Spinal cord (tissue), 10 donors: Measurements from ENCODE around the gene GNG3. TPM values are rescaled to one million over a fixed set of nuclear protein-coding genes. Genes with fewer than 3 reads are reported as not detected.
A peak's percentile ranks its signal among the peaks of the same experiment; 100 is the strongest.

ENCODE experiments used
- DNase-seq, 6 donors: peaks; one replicate each; pipeline versions ENCODE4 v3.0.0 to v3.0.0-alpha.2; 2013 to 2015; ENCODE audit warnings: low spot score in 6 of 6, low read depth in 4 of 6
- H3K27ac ChIP-seq: one replicate; pipeline ENCODE4 v1.5.1; 2013; ENCODE audit warnings: low read depth, low read length, control low read depth
- H3K27me3 ChIP-seq: one replicate; pipeline ENCODE4 v1.6.1; 2013; ENCODE audit warnings: low read length; ENCODE audit not compliant: control insufficient read depth, insufficient read depth
- H3K36me3 ChIP-seq: one replicate; pipeline ENCODE4 v1.6.1; 2013; ENCODE audit warnings: low read length; ENCODE audit not compliant: control insufficient read depth, insufficient read depth
- H3K4me1 ChIP-seq: one replicate; pipeline ENCODE4 v1.6.1; 2013; ENCODE audit warnings: low read length; ENCODE audit not compliant: control insufficient read depth, insufficient read depth
- H3K4me3 ChIP-seq: one replicate; pipeline ENCODE4 v1.5.1; 2013; ENCODE audit warnings: low read depth, low read length, control low read depth
- H3K9me3 ChIP-seq: one replicate; pipeline ENCODE4 v1.6.1; 2013; ENCODE audit warnings: low read length; ENCODE audit not compliant: control insufficient read depth, insufficient read depth
- WGBS: methylation state at CpG from one replicate; pipeline ENCODE4 v1.1.5; 2013; ENCODE audit warnings: missing lambda C conversion rate; ENCODE audit not compliant: insufficient coverage; 5-methylcytosine and 5-hydroxymethylcytosine counted together
- polyA plus RNA-seq, 2 donors: library from polyadenylated mRNA; unstranded; fragments of 120-200 nt; gene quantifications; one replicate each; pipeline ENCODE4 v1.2.1, GENCODE V29; 2013; ENCODE audit not compliant: insufficient read length in 2 of 2
- small RNA-seq: library from RNA; depleted of rRNA; stranded (forward); fragments of <200 nt; gene quantifications from one replicate; pipeline ENCODE3, GENCODE V24; 2014; ENCODE audit warnings: low replicate concordance
- total RNA-seq, 2 donors: library from RNA; depleted of rRNA in 1 of 2; stranded (reverse); fragments of 120-200 nt in 1 of 2; fragments of >200 nt in 1 of 2; gene quantifications; one replicate each; pipeline versions ENCODE4 v1.2.3 to v1.2.4, GENCODE V29; 2013 to 2014
- donor health status: healthy.

The GNG3 gene
- total and polyA plus RNA-seq, 4 donors, result 25.6 to 295 (median 171) TPM

- Histone ChIP-seq H3K4me3 (peak overlapping the region; percentile 90), H3K4me1 (peaks cover 25% of the 10 kb centered on the region), H3K27ac (peak overlapping the region; percentile 98), H3K27me3 (no peaks in the 10 kb centered on the region), H3K36me3 (peaks cover 24% of the 10 kb centered on the region), H3K9me3 (no peaks in the 10 kb centered on the region)
- WGBS, result 78% methylated on average over 13 of the region's 15 CpGs
- DNase-seq, result no peak
Measured at GRCh38 chr11:62752994-62753735, 45.7 kb downstream of the GNG3 start.

- Histone ChIP-seq H3K27ac (peak within 1 kb of the TSS; percentile 98), H3K9me3 (no peaks in the 10 kb centered on the region), H3K27me3 (no peaks in the 10 kb centered on the region), H3K36me3 (peaks cover 21% of the 10 kb centered on the region), H3K4me1 (peaks cover 25% of the 10 kb centered on the region), H3K4me3 (peak within 1 kb of the TSS; percentile 90)
- under 1% methylated on average over 47 of the region's 47 CpGs for WGBS
- peak; percentile 94 to 100 (median 97) for DNase-seq
Measured at GRCh38 chr11:62753736-62754603, 46.5 kb downstream of the GNG3 start, which contains the start of gene ZBTB3. Gene ZBTB3 (minus strand): TSS chr11:62754160. CDS start chr11:62753664, 496 bp downstream.

- WGBS, result 68% methylated on average over 4 of the region's 10 CpGs
- Histone ChIP-seq H3K27ac (peak overlapping the region; percentile 10), H3K4me1 (peaks cover 25% of the 10 kb centered on the region)
Measured at GRCh38 chr11:62755086-62755615, 47.7 kb downstream of the GNG3 start.

GRCh38 chr11:62757846-62758788 is 50.6 kb downstream of the GNG3 start:
- H3K4me1 ChIP-seq, result peaks cover 28% of the 10 kb centered on the region
- H3K4me3 ChIP-seq, result no peak overlapping the region
- H3K27me3 ChIP-seq, result no peaks in the 10 kb centered on the region
- H3K36me3 ChIP-seq, result peaks cover 6% of the 10 kb centered on the region
- H3K27ac ChIP-seq, result no peak overlapping the region
- no peak for DNase-seq
- WGBS, result 33% methylated on average over 4 of the region's 9 CpGs
- no peaks in the 10 kb centered on the region for H3K9me3 ChIP-seq

More at GRCh38 chr11:62755086-62755615, 47.7 kb downstream of the GNG3 start:
- H3K27me3 ChIP-seq, result no peaks in the 10 kb centered on the region
- no peak overlapping the region for H3K4me3 ChIP-seq
- peaks cover 21% of the 10 kb centered on the region for H3K36me3 ChIP-seq
- DNase-seq, result no peak
- no peaks in the 10 kb centered on the region for H3K9me3 ChIP-seq

Small RNA genes lying within 50 kb of the gene (small RNA-seq; reads per million reads assigned to genes)
- gene SNORA57, result not detected

Other genes with a start within 250 kb of the GNG3 start
- gene AHNAK, start 160.9 kb upstream of the GNG3 start, total RNA-seq, result 100 to 1,000 TPM; 247 to 463 TPM
- gene AHNAK, start 160.9 kb upstream of the GNG3 start, polyA plus RNA-seq, result 10 to 100 TPM; 60.2 to 84.0 TPM
- 1,000 to 10,000 TPM in 1 of 2 donors, 100 to 1,000 TPM in 1; 887 to 2,089 TPM for gene EEF1G, start 133.8 kb upstream of the GNG3 start, total RNA-seq
- gene EEF1G, start 133.8 kb upstream of the GNG3 start, polyA plus RNA-seq, result 1,000 to 10,000 TPM; 1,849 to 2,100 TPM
- 1 to 10 TPM; 4.3 to 9.0 TPM for gene TUT1, start 116.2 kb upstream of the GNG3 start, total RNA-seq
- 10 to 100 TPM; 18.4 to 22.1 TPM for gene TUT1, start 116.2 kb upstream of the GNG3 start, polyA plus RNA-seq
- 10 to 100 TPM; 72.9 to 88.0 TPM for gene MTA2, start 105.8 kb upstream of the GNG3 start, total RNA-seq
- 10 to 100 TPM; 82.1 to 91.6 TPM for gene MTA2, start 105.8 kb upstream of the GNG3 start, polyA plus RNA-seq
- 10 to 100 TPM; 10.5 to 30.2 TPM for gene EML3, start 94.9 kb upstream of the GNG3 start, total RNA-seq
- 10 to 100 TPM; 30.3 to 46.3 TPM for gene EML3, start 94.9 kb upstream of the GNG3 start, polyA plus RNA-seq
- 10 to 100 TPM in 1 of 2 donors, 1 to 10 TPM in 1; 4.8 to 11.9 TPM for gene ROM1, start 94.4 kb upstream of the GNG3 start, total RNA-seq
- 10 to 100 TPM in 1 of 2 donors, 1 to 10 TPM in 1; 8.7 to 11.1 TPM for gene ROM1, start 94.4 kb upstream of the GNG3 start, polyA plus RNA-seq
- gene B3GAT3, start 85.7 kb upstream of the GNG3 start, total RNA-seq, result 10 to 100 TPM; 26.6 to 40.5 TPM
- gene B3GAT3, start 85.7 kb upstream of the GNG3 start, polyA plus RNA-seq, result 10 to 100 TPM; 54.2 to 70.5 TPM
- 100 to 1,000 TPM; 119 to 161 TPM for gene GANAB, start 61.1 kb upstream of the GNG3 start, total RNA-seq
- gene GANAB, start 61.1 kb upstream of the GNG3 start, polyA plus RNA-seq, result 100 to 1,000 TPM; 169 to 195 TPM
- gene INTS5, start 54.4 kb upstream of the GNG3 start, total RNA-seq, result 10 to 100 TPM; 12.0 to 14.3 TPM
- gene INTS5, start 54.4 kb upstream of the GNG3 start, polyA plus RNA-seq, result 10 to 100 TPM; 15.5 to 17.9 TPM
- gene C11orf98, start 42.5 kb upstream of the GNG3 start, total RNA-seq, result 10 to 100 TPM; 21.4 to 66.0 TPM
- gene C11orf98, start 42.5 kb upstream of the GNG3 start, polyA plus RNA-seq, result 10 to 100 TPM; 61.9 to 63.5 TPM
- gene CSKMT, start 42.4 kb upstream of the GNG3 start, total RNA-seq, result 10 to 100 TPM in 1 of 2 donors, 1 to 10 TPM in 1; 6.0 to 13.7 TPM
- gene CSKMT, start 42.4 kb upstream of the GNG3 start, polyA plus RNA-seq, result 1 to 10 TPM; 8.1 to 9.6 TPM
- 10 to 100 TPM in 1 of 2 donors, 1 to 10 TPM in 1; 5.4 to 15.2 TPM for gene UQCC3, start 36.0 kb upstream of the GNG3 start, total RNA-seq
- 10 to 100 TPM; 13.7 to 14.3 TPM for gene UQCC3, start 36.0 kb upstream of the GNG3 start, polyA plus RNA-seq
- 1 to 10 TPM; 2.9 to 6.1 TPM for gene LBHD1, start 35.4 kb upstream of the GNG3 start, total RNA-seq
- gene LBHD1, start 35.4 kb upstream of the GNG3 start, polyA plus RNA-seq, result 10 to 100 TPM in 1 of 2 donors, 1 to 10 TPM in 1; 7.5 to 10.2 TPM
- gene UBXN1, start 28.6 kb upstream of the GNG3 start, total RNA-seq, result 10 to 100 TPM; 32.0 to 89.6 TPM
- 100 to 1,000 TPM; 141 to 148 TPM for gene UBXN1, start 28.6 kb upstream of the GNG3 start, polyA plus RNA-seq
- gene LRRN4CL, start 18.1 kb upstream of the GNG3 start, total RNA-seq, result 10 to 100 TPM in 1 of 2 donors, 1 to 10 TPM in 1; 3.2 to 15.0 TPM
- 1 to 10 TPM in 1 of 2 donors, under 1 TPM in 1; 0.40 to 3.2 TPM for gene LRRN4CL, start 18.1 kb upstream of the GNG3 start, polyA plus RNA-seq
- gene BSCL2, start 252 bp upstream of the GNG3 start, total RNA-seq, result 100 to 1,000 TPM; 147 to 179 TPM
- gene BSCL2, start 252 bp upstream of the GNG3 start, polyA plus RNA-seq, result 100 to 1,000 TPM; 224 to 261 TPM
- 10 to 100 TPM; 15.3 to 32.6 TPM for gene HNRNPUL2, start 19.8 kb downstream of the GNG3 start, total RNA-seq
- 10 to 100 TPM; 62.8 to 69.3 TPM for gene HNRNPUL2, start 19.8 kb downstream of the GNG3 start, polyA plus RNA-seq
- 10 to 100 TPM; 30.7 to 40.9 TPM for gene TTC9C, start 20.8 kb downstream of the GNG3 start, total RNA-seq
- gene TTC9C, start 20.8 kb downstream of the GNG3 start, polyA plus RNA-seq, result 10 to 100 TPM; 34.8 to 47.5 TPM
- 10 to 100 TPM; 11.7 to 15.3 TPM for gene ZBTB3, start 46.5 kb downstream of the GNG3 start, total RNA-seq
- 10 to 100 TPM in 1 of 2 donors, 1 to 10 TPM in 1; 6.8 to 11.6 TPM for gene ZBTB3, start 46.5 kb downstream of the GNG3 start, polyA plus RNA-seq
- 100 to 1,000 TPM in 1 of 2 donors, 10 to 100 TPM in 1; 80.1 to 178 TPM for gene POLR2G, start 53.9 kb downstream of the GNG3 start, total RNA-seq
- gene POLR2G, start 53.9 kb downstream of the GNG3 start, polyA plus RNA-seq, result 100 to 1,000 TPM; 145 to 152 TPM
- 10 to 100 TPM; 14.4 to 29.5 TPM for gene TAF6L, start 63.7 kb downstream of the GNG3 start, total RNA-seq
- 10 to 100 TPM; 27.1 to 37.6 TPM for gene TAF6L, start 63.7 kb downstream of the GNG3 start, polyA plus RNA-seq
- gene TMEM179B, start 79.7 kb downstream of the GNG3 start, total RNA-seq, result 10 to 100 TPM; 22.7 to 57.9 TPM
- 10 to 100 TPM; 44.0 to 57.2 TPM for gene TMEM179B, start 79.7 kb downstream of the GNG3 start, polyA plus RNA-seq
- gene TMEM223, start 84.3 kb downstream of the GNG3 start, total RNA-seq, result 10 to 100 TPM; 12.3 to 24.0 TPM
- gene TMEM223, start 84.3 kb downstream of the GNG3 start, polyA plus RNA-seq, result 10 to 100 TPM; 23.2 to 25.5 TPM
- gene NXF1, start 97.8 kb downstream of the GNG3 start, total RNA-seq, result 10 to 100 TPM; 32.2 to 46.2 TPM
- 100 to 1,000 TPM in 1 of 2 donors, 10 to 100 TPM in 1; 89.7 to 106 TPM for gene NXF1, start 97.8 kb downstream of the GNG3 start, polyA plus RNA-seq
- gene STX5, start 124.4 kb downstream of the GNG3 start, total RNA-seq, result 10 to 100 TPM; 31.1 to 40.8 TPM
- 10 to 100 TPM; 46.0 to 48.5 TPM for gene STX5, start 124.4 kb downstream of the GNG3 start, polyA plus RNA-seq
- gene TEX54, start 125.2 kb downstream of the GNG3 start, total RNA-seq, result not detected
- gene TEX54, start 125.2 kb downstream of the GNG3 start, polyA plus RNA-seq, result under 1 TPM in 1 of 2 donors, not detected in 1; 0.57 TPM
- 10 to 100 TPM; 25.5 to 42.6 TPM for gene WDR74, start 131.9 kb downstream of the GNG3 start, total RNA-seq
- 10 to 100 TPM; 34.4 to 45.5 TPM for gene WDR74, start 131.9 kb downstream of the GNG3 start, polyA plus RNA-seq
- 100 to 1,000 TPM; 170 to 372 TPM for gene SLC3A2, start 173.2 kb downstream of the GNG3 start, total RNA-seq
- gene SLC3A2, start 173.2 kb downstream of the GNG3 start, polyA plus RNA-seq, result 100 to 1,000 TPM; 180 to 243 TPM
- 1 to 10 TPM in 1 of 2 donors, under 1 TPM in 1; 0.89 to 4.4 TPM for gene CHRM1, start 213.7 kb downstream of the GNG3 start, total RNA-seq
- 1 to 10 TPM; 1.2 to 3.1 TPM for gene CHRM1, start 213.7 kb downstream of the GNG3 start, polyA plus RNA-seq